ENCODE data around the gene UBAC2.

Gene UBAC2

GRCh38 chr13:99299256-99299919 lies 98.7 kb downstream of the UBAC2 start:
- DNase-seq, result no peak

DNA sequence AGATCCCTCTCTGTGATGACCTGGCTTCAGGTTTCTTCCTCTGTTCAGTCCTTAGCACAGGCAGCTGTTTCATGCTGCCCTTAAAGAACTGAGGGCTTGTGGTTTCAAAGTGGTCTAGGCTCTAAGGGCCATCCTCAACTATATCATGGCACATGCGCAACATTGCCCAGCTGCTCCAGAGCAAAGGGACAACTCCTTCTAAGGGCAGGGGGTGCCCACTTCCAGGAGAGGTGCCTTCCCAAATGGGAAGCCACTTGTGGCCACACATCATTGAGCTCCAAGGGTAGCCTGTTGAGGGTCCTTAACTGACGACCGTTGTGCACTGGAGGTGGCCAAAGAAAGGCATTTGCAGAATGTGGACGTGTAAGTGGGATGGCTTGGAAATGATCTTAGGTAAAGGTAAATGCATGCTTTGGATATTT lies 99.3 kb downstream of the UBAC2 start:
- no peak for DNase-seq

- no peak for DNase-seq
Measured at GRCh38 chr13:99301056-99301838, 100.6 kb downstream of the UBAC2 start.

DNA sequence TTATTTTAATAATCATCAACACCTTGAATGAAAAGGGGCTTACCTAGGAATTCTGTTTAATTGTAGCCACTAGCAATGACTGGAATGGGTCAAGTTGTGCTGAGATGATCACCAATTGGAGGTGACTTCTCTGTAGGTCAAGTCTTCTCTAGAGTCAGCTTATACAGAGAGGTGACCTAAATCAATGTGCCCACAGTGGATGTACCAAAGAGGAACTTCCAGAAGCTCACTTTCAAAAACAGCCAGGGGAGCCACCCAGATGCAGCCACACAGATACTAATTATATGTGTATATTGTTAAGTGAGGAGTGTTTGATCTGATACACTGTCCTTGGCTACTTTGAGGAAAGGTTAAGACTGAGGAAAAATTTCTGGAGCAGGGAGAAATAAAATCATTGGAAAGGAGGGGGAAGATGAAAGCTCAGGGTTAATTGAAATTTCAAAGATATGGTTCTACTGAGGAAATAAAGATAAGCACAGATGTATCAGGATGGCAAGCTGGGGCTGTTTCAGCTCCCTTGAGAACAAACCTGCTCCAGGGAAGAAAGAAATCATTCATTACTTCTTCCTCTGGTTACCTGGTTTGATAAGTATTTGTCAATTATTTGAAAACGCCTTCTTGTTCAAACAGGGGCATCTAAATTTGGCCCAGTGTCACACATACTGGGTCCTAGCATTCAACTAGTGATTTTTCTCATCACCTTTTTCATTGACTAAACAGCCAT lies 101.4 kb downstream of the UBAC2 start:
- DNase-seq, result no peak

GRCh38 chr13:99302637-99303505 lies 102.2 kb downstream of the UBAC2 start:
- no peak for DNase-seq

DNA sequence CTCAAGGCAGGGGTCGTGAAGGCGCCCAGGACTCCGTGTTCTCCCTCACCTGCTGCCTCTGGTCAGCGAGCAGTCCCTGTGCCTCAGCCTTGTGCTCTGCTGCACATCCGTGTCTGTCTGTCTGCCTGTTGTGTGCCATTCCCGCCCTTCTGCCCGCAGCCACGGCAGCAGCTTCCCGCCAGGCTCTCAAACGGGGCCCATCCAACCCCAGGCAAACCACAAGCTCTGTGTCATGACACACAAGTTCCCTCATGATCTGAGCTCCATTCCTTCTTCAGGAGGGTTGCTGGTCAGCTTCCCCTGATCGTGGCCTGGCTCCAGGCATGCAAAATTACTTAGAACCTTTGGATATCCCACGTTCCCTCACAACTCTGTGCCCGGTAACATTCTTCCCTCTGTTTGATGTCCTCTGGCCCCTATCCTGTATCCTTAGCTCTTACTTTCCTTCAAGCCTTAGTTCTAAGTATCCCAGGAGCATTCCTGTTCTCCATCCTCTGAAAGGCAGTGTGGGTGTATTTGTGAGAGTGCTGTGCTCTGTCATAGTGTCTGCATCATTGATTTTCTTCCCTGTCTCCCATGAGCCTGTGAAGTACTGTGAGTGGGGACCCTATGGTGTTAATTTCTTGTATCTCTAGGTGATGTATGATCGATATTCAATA lies 103.3 kb downstream of the UBAC2 start:
- DNase-seq, result peak; percentile 66

DNA sequence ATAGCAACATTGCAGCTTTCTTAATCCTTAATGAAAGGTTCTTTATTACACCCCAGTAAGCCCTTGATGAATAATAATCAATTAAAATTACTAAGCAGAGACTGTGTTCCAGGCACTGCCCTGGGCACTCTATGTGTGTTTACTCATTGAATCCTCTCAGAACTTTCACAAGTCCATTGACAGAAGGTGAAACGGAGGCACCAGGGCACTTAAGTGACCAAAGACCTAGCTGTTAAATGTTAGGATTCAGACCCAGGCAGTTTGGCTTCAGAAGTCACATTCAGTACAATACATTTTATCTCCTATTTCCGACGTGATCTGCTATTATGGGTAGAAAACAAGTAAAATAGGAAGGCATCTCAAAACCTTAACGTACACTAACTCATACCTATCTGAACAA lies 103.9 kb downstream of the UBAC2 start:
- DNase-seq, result no peak

- peak; percentile 51 for DNase-seq
Measured at GRCh38 chr13:99305158-99305557, 104.5 kb downstream of the UBAC2 start.

DNA sequence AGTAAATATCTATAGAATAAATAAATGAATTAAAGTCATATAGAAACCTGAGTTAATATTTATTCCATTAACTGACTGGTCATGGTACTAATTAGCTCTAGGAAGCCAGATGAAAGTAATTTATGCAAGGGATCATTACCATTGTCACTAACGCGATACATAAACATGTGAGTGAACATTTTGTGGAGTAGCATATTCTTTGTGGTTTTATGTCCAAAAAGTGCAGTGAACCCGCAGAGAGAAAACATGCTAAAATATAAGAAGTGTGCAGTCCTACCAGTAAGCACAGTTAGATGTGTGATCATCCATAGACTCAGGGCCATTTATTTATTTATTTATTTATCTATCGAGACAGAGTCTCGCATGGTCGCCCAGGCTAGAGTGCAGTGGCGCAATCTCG lies 104.9 kb downstream of the UBAC2 start:
- no peak for DNase-seq

- peak; percentile 89 for DNase-seq
Measured at GRCh38 chr13:99307247-99307646, 106.6 kb downstream of the UBAC2 start, which contains the start of gene GPR183. GPR183 (minus strand) TSS chr13:99307399; CDS start chr13:99296145, 11,254 bp downstream.

DNA sequence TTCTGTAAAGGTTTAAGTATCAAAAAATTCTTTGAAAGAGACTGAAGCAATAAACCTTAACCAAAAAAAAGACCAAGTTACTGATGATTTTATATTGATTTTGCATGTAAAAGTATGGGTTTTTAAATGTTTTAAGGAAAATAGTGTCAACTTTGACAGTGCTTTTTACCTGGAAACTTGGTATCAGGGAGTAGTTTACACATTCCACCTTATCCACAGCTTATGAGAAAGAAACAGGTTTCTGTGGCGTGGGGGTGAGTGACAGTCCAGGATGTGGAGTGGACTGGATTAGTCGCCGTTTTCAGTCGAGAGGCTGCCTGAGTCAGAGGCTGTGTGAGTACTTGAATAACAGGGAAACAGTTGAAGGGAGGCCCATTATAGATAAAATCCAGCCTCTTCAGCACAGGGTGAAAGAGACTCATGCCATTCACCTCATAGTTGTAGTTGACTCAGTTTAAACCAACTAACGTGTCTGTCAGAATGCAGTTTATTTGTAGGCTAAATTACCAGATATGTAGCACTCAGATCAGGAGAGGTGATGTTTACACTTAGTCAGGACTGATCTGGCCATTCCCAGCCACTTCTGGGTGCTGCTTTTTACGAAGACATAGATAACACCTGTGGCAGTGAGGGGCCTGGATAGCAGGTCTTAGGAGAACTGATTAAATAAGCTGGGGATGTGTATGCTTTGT lies 107.1 kb downstream of the UBAC2 start:
- peak; percentile 65 for DNase-seq

GRCh38 chr13:99308471-99309087 lies 107.9 kb downstream of the UBAC2 start:
- no peak for DNase-seq

GRCh38 chr13:99310382-99311031 lies 109.9 kb downstream of the UBAC2 start:
- DNase-seq, result no peak

DNA sequence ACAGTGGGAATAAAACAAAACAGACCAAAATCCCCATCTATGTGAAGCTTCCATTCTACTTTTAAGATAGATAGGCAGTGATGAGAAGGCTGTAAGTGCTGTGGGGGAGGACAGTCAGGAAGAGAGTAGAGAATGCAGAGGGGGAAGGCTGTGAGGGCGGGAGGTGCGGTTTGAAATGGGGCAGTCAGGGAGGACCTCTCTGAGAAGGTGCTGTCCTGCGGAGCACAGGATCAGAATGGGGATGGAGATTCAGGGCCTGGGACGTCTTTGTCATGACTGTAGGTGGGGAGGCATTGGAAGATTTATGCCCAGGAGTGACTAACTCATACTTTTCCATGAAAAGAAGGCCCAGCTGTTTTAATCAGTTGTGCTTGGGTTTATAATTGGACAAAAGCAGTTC lies 110.5 kb downstream of the UBAC2 start:
- DNase-seq, result no peak

GRCh38 chr13:99311748-99312492 lies 111.3 kb downstream of the UBAC2 start:
- DNase-seq, result no peak

DNA sequence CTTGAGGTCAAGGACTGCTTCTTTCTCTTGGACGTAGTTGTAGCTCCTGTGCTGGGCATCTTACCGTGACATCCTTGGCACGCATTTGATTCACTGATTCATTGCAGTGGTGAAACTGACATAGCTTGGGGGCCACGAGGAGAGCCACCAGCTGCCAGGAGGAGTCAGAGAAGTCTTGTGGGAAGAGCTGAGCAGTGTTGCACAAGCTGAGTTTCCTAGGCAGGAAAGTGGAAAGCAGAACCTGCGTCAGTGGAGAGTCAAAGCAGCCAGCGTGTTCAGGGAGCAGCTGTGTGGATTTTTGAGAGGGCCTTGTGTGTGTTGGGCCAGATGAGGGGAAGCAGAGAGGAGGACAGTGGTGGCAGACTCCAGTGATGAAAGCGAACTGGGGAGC lies 111.8 kb downstream of the UBAC2 start:
- DNase-seq, result no peak

GRCh38 chr13:99313501-99313900 lies 112.8 kb downstream of the UBAC2 start:
- no peak for DNase-seq

DNA sequence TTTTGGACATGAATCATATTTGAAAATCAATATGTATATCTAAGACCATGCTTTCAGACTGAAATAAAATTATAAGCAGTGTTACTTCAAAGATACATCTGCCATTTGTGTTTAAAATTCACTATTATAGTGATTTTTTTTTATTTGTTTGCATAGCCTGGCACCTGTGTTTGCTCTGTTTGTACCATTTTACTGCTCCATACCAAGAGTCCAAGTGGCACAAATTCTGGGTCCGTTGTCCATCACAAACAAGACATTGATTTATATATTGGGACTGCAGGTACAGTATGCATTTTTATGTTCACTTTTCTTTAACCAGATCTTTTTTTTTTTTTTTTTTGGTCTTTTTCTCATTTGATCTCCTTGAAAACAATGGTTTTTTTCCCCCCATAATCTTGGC lies 113.3 kb downstream of the UBAC2 start:
- DNase-seq, result no peak

- DNase-seq, result peak; percentile 87
Measured at GRCh38 chr13:99314640-99315176, 114.1 kb downstream of the UBAC2 start.

Data from CD4-positive, alpha-beta T cell treated with Interleukin-17A for 1 hour (primary cell).